ENCODE data around the gene VCAN.

Gene VCAN

GRCh38 chr5:83507431-83507830, 35.9 kb downstream of the VCAN start:
- Histone ChIP-seq H3K9ac (ENCODE audit: low read depth, low read length) (no peak overlapping the region), H3K4me3 (ENCODE audit: low read depth, low read length) (no peak overlapping the region), H3K36me3 (ENCODE audit: control insufficient read depth, insufficient read depth, low read length) (peaks cover 14% of the 10 kb centered on the region), H3K9me3 (ENCODE audit: control insufficient read depth, insufficient read depth, low read length) (peaks cover 4% of the 10 kb centered on the region), H3K4me1 (ENCODE audit: control insufficient read depth, insufficient read depth, low read length) (peaks cover 3% of the 10 kb centered on the region), H3K27me3 (ENCODE audit: control insufficient read depth, insufficient read depth, low read length) (no peaks in the 10 kb centered on the region)

GRCh38 chr5:83509540-83509939, 38.0 kb downstream of the VCAN start:
- Histone ChIP-seq H3K9ac (ENCODE audit: low read depth, low read length) (no peak overlapping the region), H3K9me3 (ENCODE audit: control insufficient read depth, insufficient read depth, low read length) (peaks cover 4% of the 10 kb centered on the region), H3K27me3 (ENCODE audit: control insufficient read depth, insufficient read depth, low read length) (no peaks in the 10 kb centered on the region), H3K4me1 (ENCODE audit: control insufficient read depth, insufficient read depth, low read length) (peaks cover 3% of the 10 kb centered on the region), H3K4me3 (ENCODE audit: low read depth, low read length) (no peak overlapping the region), H3K36me3 (ENCODE audit: control insufficient read depth, insufficient read depth, low read length) (peaks cover 9% of the 10 kb centered on the region)

- Histone ChIP-seq H3K36me3 (ENCODE audit: control insufficient read depth, insufficient read depth, low read length) (peaks cover 9% of the 10 kb centered on the region), H3K9me3 (ENCODE audit: control insufficient read depth, insufficient read depth, low read length) (peaks cover 3% of the 10 kb centered on the region), H3K4me3 (ENCODE audit: low read depth, low read length) (no peak overlapping the region), H3K9ac (ENCODE audit: low read depth, low read length) (no peak overlapping the region), H3K4me1 (ENCODE audit: control insufficient read depth, insufficient read depth, low read length) (peaks cover 3% of the 10 kb centered on the region), H3K27me3 (ENCODE audit: control insufficient read depth, insufficient read depth, low read length) (no peaks in the 10 kb centered on the region)
Measured at GRCh38 chr5:83510260-83510659, 38.7 kb downstream of the VCAN start.

GRCh38 chr5:83512061-83512745, 40.7 kb downstream of the VCAN start:
- H3K4me1 ChIP-seq (ENCODE audit: control insufficient read depth, insufficient read depth, low read length): peaks cover 3% of the 10 kb centered on the region
- H3K9ac ChIP-seq (ENCODE audit: low read depth, low read length): no peak overlapping the region
- H3K9me3 ChIP-seq (ENCODE audit: control insufficient read depth, insufficient read depth, low read length): no peaks in the 10 kb centered on the region
- no peaks in the 10 kb centered on the region for H3K27me3 ChIP-seq (ENCODE audit: control insufficient read depth, insufficient read depth, low read length)
- no peak overlapping the region for H3K4me3 ChIP-seq (ENCODE audit: low read depth, low read length)
- peaks cover 4% of the 10 kb centered on the region for H3K36me3 ChIP-seq (ENCODE audit: control insufficient read depth, insufficient read depth, low read length)

DNA sequence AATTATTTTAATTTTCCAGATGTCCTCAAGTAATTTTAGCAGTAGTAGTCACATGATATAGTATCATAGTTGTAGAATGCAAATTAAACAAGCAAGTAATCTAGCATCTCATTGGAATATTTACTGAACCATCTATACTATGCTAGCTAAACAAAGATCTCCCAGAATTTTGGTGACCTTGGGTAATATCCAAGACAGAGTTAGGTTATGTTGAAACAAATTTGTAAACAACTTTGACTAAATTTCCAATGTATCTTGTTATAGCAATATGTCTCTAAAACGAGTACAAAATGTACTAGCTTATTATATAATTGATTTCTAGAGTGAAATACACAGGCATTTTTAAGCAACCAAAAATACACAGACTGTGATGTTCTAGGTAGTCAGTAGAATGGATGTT, 41.5 kb downstream of the VCAN start:
- no peak overlapping the region for H3K4me3 ChIP-seq (ENCODE audit: low read depth, low read length)
- no peaks in the 10 kb centered on the region for H3K27me3 ChIP-seq (ENCODE audit: control insufficient read depth, insufficient read depth, low read length)
- H3K36me3 ChIP-seq (ENCODE audit: control insufficient read depth, insufficient read depth, low read length): peaks cover 4% of the 10 kb centered on the region
- peaks cover 3% of the 10 kb centered on the region for H3K4me1 ChIP-seq (ENCODE audit: control insufficient read depth, insufficient read depth, low read length)
- no peaks in the 10 kb centered on the region for H3K9me3 ChIP-seq (ENCODE audit: control insufficient read depth, insufficient read depth, low read length)
- H3K9ac ChIP-seq (ENCODE audit: low read depth, low read length): no peak overlapping the region

- no peak overlapping the region for H3K4me3 ChIP-seq (ENCODE audit: low read depth, low read length)
- peaks cover 4% of the 10 kb centered on the region for H3K36me3 ChIP-seq (ENCODE audit: control insufficient read depth, insufficient read depth, low read length)
- H3K27me3 ChIP-seq (ENCODE audit: control insufficient read depth, insufficient read depth, low read length): no peaks in the 10 kb centered on the region
- peaks cover 3% of the 10 kb centered on the region for H3K4me1 ChIP-seq (ENCODE audit: control insufficient read depth, insufficient read depth, low read length)
- H3K9ac ChIP-seq (ENCODE audit: low read depth, low read length): no peak overlapping the region
- no peaks in the 10 kb centered on the region for H3K9me3 ChIP-seq (ENCODE audit: control insufficient read depth, insufficient read depth, low read length)
Measured at GRCh38 chr5:83513491-83513890, 41.9 kb downstream of the VCAN start.

- peaks cover 15% of the 10 kb centered on the region for H3K36me3 ChIP-seq (ENCODE audit: control insufficient read depth, insufficient read depth, low read length)
- no peak overlapping the region for H3K9ac ChIP-seq (ENCODE audit: low read depth, low read length)
- H3K4me1 ChIP-seq (ENCODE audit: control insufficient read depth, insufficient read depth, low read length): no peaks in the 10 kb centered on the region
Measured at GRCh38 chr5:83516377-83516776, 44.8 kb downstream of the VCAN start.

GRCh38 chr5:83517072-83517687, 45.6 kb downstream of the VCAN start:
- H3K36me3 ChIP-seq (ENCODE audit: control insufficient read depth, insufficient read depth, low read length): peaks cover 13% of the 10 kb centered on the region
- H3K27me3 ChIP-seq (ENCODE audit: control insufficient read depth, insufficient read depth, low read length): no peaks in the 10 kb centered on the region
- H3K4me3 ChIP-seq (ENCODE audit: low read depth, low read length): no peak overlapping the region
- no peaks in the 10 kb centered on the region for H3K9me3 ChIP-seq (ENCODE audit: control insufficient read depth, insufficient read depth, low read length)
- H3K9ac ChIP-seq (ENCODE audit: low read depth, low read length): no peak overlapping the region
- no peaks in the 10 kb centered on the region for H3K4me1 ChIP-seq (ENCODE audit: control insufficient read depth, insufficient read depth, low read length)

More at GRCh38 chr5:83516377-83516776, 44.8 kb downstream of the VCAN start:
- Histone ChIP-seq H3K9me3 (ENCODE audit: control insufficient read depth, insufficient read depth, low read length) (no peaks in the 10 kb centered on the region), H3K4me3 (ENCODE audit: low read depth, low read length) (no peak overlapping the region), H3K27me3 (ENCODE audit: control insufficient read depth, insufficient read depth, low read length) (no peaks in the 10 kb centered on the region)

GRCh38 chr5:83517688-83518085, 46.1 kb downstream of the VCAN start:
- Histone ChIP-seq H3K9ac (ENCODE audit: low read depth, low read length) (no peak overlapping the region), H3K9me3 (ENCODE audit: control insufficient read depth, insufficient read depth, low read length) (no peaks in the 10 kb centered on the region), H3K27me3 (ENCODE audit: control insufficient read depth, insufficient read depth, low read length) (no peaks in the 10 kb centered on the region), H3K36me3 (ENCODE audit: control insufficient read depth, insufficient read depth, low read length) (peaks cover 11% of the 10 kb centered on the region), H3K4me3 (ENCODE audit: low read depth, low read length) (no peak overlapping the region), H3K4me1 (ENCODE audit: control insufficient read depth, insufficient read depth, low read length) (no peaks in the 10 kb centered on the region)

DNA sequence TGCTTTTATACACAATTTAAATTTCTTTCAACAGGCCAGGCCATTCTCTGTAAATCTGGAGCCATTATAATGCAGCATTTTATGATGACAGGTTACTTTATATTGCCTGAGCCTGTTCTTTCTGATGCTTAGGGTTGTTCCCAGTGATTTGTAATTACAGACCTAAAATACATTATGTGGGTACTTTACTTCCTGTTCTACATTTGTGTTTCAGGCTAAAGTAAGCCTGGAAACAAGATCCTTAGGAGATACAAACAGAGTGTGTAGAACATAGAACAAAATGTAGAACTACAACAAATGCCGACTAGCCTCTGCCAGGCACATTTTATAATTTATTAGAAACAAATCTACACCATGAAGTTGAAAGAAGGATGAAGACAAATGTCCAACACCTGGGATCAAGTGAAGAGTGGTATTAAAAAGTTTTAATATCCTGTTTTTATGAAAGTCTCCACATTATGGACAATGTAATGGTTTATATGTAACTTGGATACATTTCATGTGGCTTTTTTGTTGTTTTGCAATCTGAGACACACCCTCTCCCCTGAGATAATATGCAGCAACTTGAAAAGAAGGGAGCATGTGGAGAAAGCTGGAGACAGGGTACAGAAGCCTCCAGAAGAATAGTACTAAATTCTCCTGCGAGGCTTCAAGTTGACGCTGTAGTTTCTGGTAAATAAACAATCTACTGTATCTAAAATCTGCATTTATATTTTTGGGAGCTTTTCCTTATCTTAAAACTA, 46.9 kb downstream of the VCAN start:
- Histone ChIP-seq H3K9ac (ENCODE audit: low read depth, low read length) (no peak overlapping the region), H3K27me3 (ENCODE audit: control insufficient read depth, insufficient read depth, low read length) (no peaks in the 10 kb centered on the region), H3K36me3 (ENCODE audit: control insufficient read depth, insufficient read depth, low read length) (peaks cover 11% of the 10 kb centered on the region), H3K4me1 (ENCODE audit: control insufficient read depth, insufficient read depth, low read length) (no peaks in the 10 kb centered on the region), H3K4me3 (ENCODE audit: low read depth, low read length) (no peak overlapping the region), H3K9me3 (ENCODE audit: control insufficient read depth, insufficient read depth, low read length) (no peaks in the 10 kb centered on the region)

- Histone ChIP-seq H3K9ac (ENCODE audit: low read depth, low read length) (no peak overlapping the region), H3K4me1 (ENCODE audit: control insufficient read depth, insufficient read depth, low read length) (no peaks in the 10 kb centered on the region), H3K27me3 (ENCODE audit: control insufficient read depth, insufficient read depth, low read length) (no peaks in the 10 kb centered on the region), H3K4me3 (ENCODE audit: low read depth, low read length) (no peak overlapping the region), H3K36me3 (ENCODE audit: control insufficient read depth, insufficient read depth, low read length) (peaks cover 11% of the 10 kb centered on the region), H3K9me3 (ENCODE audit: control insufficient read depth, insufficient read depth, low read length) (no peaks in the 10 kb centered on the region)
Measured at GRCh38 chr5:83522446-83522845, 50.9 kb downstream of the VCAN start.

- Histone ChIP-seq H3K36me3 (ENCODE audit: control insufficient read depth, insufficient read depth, low read length) (peaks cover 11% of the 10 kb centered on the region), H3K27me3 (ENCODE audit: control insufficient read depth, insufficient read depth, low read length) (no peaks in the 10 kb centered on the region), H3K9me3 (ENCODE audit: control insufficient read depth, insufficient read depth, low read length) (no peaks in the 10 kb centered on the region), H3K4me3 (ENCODE audit: low read depth, low read length) (no peak overlapping the region), H3K4me1 (ENCODE audit: control insufficient read depth, insufficient read depth, low read length) (no peaks in the 10 kb centered on the region), H3K9ac (ENCODE audit: low read depth, low read length) (no peak overlapping the region)
Measured at GRCh38 chr5:83523929-83524328, 52.4 kb downstream of the VCAN start.
